Measurements from ENCODE around the gene RAMACL. TPM values are rescaled to one million over a fixed set of nuclear protein-coding genes. Genes with fewer than 3 reads are reported as not detected.
"Not testable (repeated sequence)": the region's sequence is repeated elsewhere in the genome, so short reads cannot be mapped to it uniquely, and the experiment has no call there.

Gene RAMACL
- total RNA-seq, 1 donor from 2014 or later = 1.4 TPM

DNA sequence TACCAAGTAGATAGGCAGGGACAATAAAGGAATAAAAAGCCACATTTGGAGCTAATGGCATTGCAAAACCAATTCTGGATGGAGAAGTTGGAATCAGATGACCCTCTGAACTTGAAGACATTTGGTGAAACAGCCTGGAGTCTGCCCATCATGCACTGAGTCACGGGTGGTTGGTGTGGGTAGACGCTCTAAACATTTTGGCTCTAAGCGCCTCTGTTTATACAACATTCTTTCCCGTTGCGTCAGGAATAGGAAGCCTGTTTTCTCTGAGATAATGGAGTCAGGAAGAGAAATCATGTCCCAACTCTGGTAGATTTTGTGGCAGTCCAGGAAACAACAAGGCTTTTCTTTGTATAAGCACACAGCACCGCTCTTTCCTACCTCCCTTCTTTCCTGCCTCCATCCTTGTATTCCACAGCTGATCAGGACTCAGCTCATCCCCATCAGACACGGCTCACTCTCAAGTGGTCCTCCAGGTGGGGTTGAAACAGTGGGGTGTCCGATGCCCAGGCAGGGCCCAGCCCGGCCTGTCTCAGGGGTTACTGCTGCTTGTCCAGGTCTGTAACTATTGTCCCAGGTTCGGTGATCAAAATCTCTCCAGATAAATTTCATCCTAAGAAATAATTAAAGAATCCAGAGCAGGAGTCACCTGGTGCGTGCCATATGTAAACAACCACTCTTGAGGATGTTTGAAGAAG is 12.1 kb upstream of the RAMACL start:
- DNase-seq (ENCODE audit: low spot score) = no peak
- intact Hi-C loops (cut with DNase I) = no loop called here

DNA sequence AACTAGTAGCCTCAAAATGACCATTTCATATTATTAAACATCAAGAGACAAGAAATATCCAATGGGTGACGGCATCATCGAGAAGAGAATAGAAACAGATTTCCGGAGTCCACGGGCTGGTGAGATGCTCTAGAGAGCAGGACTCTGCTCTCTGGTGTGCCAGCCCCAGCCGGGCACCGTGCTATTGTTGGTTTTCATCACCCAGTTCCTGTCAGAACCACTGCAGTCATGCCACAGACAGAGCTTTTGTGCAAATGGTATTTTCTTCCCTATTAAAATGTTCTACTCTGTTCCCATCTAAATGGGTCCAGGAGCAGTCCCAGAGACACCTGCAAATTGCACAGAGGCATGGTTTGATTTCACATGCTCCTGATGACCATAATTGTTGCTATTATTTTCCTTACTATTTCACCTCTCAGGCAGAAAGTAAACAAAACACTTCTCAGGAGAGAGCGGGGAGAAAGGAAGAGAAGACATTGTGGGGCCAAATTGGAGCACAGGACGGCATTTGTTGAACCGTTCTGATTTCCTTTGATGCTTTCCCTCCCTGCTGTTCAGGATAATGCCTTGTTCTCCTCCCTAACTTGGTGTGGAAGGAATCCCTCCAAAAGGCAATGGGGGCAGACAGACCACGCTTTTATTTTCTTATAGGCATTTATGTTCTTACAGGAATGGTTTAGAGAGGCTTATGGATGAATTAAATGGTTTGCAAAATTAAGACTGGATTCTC is 11.4 kb upstream of the RAMACL start:
- intact Hi-C loops (cut with DNase I) = no loop called here
- DNase-seq (ENCODE audit: low spot score) = no peak

DNA sequence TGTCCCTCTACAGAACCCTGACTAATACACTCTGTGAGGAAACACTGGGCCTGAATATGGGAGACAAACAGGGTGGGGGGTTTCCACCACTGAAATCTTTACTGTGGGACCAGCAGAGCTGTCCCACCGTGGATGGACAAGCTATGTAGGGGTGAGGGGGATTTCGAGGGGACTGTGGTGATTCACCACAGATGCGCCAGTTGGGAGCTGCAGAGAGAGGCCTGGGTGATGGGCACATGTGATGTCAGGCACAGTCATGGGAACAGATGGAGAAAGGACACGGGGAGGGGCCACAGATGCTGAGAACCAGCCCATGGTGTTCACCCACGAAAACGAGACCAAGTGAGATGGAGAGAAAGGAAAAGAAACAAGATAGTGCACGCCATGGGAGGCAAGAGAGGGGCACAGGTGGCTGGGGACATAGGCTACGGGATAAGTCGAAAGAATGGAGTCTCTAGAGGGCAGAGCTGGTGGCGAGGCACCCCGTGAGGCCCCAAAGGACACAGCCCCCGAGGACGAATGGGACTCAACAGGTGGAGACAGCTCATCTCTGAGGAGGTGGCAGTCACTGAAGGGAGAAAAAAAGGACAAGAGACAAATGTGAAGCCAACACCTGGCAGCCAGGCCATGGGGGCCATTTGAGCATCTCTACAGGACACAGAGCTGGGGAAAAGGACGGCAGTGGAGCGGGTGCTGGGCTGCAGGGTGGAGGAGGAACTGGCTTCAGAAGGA is 10.5 kb upstream of the RAMACL start:
- DNase-seq (ENCODE audit: low spot score) = no peak
- intact Hi-C loops (cut with DNase I) = no loop called here

DNA sequence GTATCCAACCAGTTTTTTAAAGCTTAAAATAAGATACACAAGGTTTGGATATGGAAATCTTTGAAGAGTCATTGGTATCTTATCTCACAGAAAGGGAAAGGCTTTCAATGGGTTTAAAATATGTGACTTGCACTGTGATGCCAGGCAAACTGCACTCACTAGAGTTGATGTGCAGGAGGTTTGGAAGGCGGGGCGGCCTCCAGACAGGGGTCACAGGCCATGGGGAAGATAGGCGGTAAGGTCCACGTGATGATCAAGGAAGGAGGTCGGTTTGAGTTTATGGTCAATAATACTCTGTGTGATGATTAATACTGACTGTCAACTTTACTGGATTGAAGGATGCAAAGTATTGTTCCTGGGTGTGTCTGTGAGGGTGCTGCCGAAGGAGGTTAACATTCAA is 9.5 kb upstream of the RAMACL start:
- DNase-seq (ENCODE audit: low spot score) = no peak
- intact Hi-C loops (cut with DNase I) = no loop called here

DNA sequence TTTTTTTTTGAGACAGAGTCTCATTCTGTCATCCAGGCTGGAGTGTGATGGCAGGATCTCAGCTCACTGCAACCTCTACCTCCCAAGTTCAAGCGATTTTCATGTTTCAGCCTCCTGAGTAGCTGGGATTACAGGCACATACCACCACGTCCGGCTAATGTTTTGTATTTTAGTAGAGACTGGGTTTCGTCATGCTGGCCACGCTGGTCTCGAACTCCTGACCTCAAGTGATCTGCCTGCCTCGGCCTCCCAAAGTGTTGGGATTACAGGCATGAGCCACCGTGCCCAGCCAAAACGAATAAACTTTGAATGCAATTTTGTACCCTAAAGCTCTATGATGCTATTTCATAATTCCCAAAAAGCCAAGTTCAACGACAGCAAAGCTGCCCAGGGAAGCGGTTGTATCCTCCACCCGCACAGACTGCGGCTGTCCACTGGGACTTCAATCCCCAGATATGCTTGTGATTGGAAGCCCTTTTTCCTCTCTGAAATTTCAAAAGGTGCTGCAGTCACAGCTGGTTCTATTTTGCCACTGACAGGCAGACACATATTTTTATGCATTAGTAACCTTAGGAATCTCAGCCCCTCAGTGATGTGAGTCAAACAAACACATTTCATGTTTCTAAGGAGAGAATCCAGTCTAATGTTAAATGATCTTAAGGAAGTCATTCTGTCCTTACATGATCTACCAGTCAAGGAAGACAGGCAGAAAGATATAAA is 8.7 kb upstream of the RAMACL start:
- no peak for DNase-seq (ENCODE audit: low spot score)
- intact Hi-C loops (cut with DNase I) = no loop called here

DNA sequence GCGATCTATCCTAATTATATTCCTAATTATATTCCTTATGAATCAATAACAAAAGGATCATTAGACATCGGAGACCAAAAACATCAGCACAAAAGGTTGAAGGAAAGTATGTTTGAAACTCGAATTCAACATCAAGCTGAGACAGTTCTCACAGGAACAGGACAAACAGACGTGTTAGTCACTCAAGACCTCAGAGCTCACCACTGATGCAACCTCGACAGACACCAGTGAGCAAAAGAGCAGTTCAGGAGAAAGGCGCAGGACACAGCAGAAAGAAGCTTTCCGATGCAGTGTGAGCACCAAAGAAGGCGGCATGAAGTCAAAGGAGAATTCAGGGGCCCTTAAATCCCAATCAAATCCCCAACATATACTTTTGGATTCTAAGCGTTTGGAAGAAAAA is 6.3 kb upstream of the RAMACL start:
- intact Hi-C loops (cut with DNase I) = no loop called here
- DNase-seq (ENCODE audit: low spot score) = no peak

DNA sequence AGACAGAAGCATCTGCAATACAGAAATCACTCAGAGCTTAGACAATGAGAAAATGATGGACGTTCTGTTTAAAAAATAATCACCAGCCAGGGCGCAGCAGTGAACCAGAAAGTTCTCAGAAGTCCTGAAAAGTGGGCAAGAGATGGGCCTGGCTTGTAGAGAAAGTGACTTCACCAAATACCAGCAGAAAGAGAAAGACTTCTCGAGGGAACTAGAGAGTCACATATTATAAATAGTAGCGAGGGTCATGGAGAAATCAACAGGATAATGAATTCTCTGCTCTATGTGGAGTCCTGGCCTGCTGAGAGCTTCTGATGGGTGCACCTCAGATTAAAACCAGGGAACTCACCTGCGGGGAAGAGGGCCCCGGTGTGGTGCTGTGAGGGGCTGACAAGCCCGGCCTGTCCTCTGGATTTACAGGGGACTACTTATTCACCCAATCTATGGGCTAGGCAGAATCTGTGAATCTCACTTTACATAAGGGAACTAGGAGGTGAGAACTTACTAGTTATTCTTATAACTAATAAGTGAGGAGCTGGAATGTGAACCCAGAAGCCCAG is 5.6 kb upstream of the RAMACL start:
- DNase-seq (ENCODE audit: low spot score) = no peak
- intact Hi-C loops (cut with DNase I) = no loop called here

DNA sequence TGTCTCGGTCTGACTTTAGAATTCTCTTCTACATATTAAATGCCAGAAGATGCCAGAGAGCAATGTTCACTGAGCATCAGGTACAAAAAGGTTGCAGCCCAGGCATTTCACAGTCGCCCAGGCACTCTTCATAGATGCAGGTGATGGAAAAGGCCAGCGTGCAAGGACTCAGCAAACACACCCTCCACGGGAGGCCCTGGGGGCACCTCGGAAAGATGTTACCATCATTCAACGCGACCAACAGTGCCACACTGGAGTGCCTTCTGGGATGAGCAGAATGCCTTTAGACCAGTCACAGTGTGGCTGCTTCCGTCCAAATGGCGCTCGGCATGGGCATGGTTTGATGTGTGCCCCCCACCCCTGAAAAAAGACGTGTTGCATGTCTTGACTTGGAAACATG is 4.5 kb upstream of the RAMACL start:
- no peak for DNase-seq (ENCODE audit: low spot score)
- intact Hi-C loops (cut with DNase I) = no loop called here

DNA sequence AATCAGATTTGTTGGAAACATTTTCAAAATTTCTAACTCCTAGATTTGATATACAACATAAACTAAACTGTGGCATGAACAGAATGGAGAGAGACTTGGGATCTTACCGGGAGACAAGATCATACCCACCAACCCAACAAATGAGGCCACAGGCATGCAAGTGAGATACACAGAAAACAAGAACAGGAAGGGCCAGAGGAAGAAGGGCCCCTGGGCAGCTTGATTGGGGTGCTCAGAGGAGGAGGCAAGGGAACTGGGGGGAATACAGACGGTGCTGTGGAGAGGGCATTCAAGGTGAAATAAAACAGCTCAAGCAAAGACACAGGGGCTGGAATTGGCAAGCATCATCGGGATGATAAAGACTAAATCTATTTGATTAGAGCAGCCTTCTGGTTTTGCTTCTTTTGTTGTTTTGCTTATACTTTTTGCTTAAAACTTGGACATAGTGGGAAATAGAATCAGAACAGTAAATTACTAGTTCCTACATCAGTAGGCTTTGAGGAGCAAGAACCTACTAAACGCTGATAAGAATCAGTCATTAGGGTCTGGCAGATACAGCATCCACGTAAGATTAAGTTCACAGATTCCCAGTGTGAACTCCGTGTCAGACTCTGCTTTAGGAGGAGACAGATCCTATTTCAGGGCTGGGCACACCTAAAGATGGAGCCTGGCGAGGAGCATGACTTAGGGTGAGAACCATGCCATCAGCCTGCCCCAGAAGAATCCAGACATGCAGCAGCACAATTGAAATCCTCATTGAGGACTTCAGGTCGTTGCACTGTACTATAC is 3.5 kb upstream of the RAMACL start:
- intact Hi-C loops (cut with DNase I) = no loop called here

DNA sequence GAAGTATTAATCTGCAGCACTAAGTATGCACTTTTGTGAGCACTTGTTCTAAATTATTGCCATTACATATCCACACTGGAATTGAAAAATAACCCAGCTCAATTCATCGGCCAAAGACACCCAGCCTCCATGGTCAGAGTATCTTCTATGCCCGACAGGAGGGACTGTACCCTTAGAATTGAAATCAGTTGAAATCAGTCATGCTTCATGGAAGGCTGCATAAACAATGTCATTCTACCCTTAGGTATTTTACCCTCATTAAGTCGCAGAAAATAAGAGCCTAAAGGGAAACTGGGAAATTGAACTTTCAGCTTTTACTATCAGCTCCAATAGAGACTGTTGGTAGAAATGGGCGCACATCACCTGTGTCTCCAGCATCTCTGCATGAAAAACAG is 2.9 kb upstream of the RAMACL start:
- intact Hi-C loops (cut with DNase I) = no loop called here
- no peak for DNase-seq (ENCODE audit: low spot score)

More for the DNA sequence above, 3.5 kb upstream of the RAMACL start:
- no peak for DNase-seq (ENCODE audit: low spot score)

DNA sequence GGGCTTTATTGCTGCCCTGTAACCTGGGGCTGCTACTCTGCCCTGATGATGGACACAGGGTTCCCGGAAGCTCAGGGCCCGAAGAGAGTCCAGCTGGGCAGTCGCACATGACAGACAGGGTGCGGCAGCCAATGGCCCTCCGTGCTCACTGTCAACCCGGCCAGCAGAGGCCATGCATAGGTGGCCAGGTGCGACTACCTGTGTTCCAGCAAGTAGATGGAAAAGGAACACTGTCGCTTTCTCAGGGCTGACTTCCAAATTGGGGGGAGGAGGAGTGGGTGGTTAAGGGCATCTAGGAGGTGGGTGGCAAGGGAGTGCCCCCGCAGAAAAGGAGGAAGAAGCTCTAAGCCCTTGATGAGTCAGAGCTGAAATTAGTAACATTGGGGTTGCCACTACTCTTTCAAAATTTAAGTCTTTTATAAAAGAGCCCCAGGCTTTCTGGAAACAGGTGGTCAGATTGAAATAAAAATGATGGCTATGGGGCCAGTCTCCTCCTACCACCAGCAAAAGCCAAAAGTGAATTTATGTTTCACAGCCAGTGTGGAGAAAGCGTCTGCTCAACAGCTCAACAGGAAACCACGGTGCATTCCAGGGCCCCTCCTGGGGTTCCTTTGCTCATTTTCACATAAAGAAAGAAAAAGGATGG is 2.3 kb upstream of the RAMACL start:
- intact Hi-C loops (cut with DNase I) = no loop called here
- no peak for DNase-seq (ENCODE audit: low spot score)

DNA sequence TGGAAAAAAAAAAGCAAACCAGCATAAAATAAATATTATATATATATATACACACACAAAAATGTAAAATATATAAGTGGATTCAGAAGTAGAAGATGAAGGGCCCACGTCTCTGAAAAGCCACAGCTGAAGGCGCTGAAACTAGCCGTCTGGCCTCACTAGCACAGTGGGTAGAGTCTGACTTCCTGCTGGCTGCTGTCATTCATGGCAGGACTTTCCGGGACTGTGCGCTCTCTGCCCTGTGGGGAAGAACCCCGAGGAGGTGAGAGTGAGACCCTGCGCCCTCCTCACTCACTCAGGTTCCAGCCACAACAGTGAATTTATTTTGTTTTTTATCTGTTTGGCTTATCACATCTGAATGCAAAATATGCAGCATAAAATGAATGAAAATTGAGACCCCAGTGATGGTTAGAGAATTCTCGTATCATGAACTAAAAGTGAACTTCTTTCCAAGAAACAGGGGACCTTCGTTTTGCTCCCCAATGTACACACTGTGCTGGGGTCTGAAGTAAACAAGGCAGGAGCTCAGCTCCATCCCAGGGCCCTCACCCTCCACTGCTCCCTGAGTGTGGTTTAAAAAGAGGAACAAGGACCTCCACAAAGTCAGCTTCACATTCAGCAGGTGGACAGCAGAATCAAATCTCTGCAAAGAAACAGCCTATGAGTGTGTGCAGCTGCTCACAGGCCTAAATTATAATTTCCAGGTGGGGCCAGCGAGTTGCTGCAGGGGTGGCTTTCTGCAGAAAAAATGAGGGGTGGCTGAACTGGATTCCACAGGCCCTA is 1.3 kb upstream of the RAMACL start:
- no peak for DNase-seq (ENCODE audit: low spot score)
- intact Hi-C loops (cut with DNase I) = no loop called here

DNA sequence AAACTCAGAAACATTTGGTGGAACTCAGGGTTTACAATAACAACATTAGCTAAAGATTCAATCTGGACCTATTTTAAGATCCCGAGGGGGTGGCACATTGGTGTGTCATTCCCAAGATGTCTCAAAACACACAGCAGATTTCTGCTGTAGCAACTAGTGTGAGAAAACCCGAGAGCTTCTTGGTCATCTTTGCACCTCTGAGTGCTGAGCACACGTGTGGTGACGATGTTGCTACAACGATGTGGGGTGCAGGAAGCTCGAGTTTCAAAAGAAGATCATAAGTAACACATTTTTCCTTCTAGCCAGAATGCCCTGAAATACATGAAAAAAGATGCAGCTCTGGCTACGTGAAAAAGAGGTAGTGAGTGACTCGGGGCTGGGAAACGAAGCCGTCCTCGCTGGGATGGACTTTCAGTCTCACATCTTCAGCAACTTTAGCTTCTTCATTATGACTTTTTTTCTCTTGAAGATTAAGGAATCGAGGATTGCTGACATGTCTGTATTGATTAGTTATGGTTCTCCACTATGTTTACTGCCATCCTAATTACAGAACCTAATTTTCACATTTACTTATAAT is 1.5 kb downstream of the RAMACL start:
- DNase-seq (ENCODE audit: low spot score) = no peak
- intact Hi-C loops (cut with DNase I) = no loop called here

DNA sequence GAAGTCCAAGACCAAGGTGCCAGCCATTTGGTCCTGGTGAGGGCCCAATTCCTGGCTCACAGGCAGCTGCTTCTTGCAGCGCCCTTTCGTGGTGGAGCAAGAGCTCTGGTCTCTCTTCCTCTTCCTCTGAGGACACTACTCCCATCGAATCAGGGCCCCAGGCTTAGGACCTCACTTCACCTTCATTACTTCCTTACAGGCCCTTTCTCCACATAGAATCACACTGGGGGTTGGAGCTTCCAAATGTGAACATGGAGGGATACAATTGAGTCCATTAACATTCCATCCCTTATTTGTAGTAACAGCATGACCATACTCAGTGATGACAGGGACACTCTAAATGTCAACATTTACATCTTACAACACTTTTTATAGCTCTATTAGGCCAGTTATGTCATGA is 2.3 kb downstream of the RAMACL start:
- intact Hi-C loops (cut with DNase I) = no loop called here
- no peak for DNase-seq (ENCODE audit: low spot score)

DNA sequence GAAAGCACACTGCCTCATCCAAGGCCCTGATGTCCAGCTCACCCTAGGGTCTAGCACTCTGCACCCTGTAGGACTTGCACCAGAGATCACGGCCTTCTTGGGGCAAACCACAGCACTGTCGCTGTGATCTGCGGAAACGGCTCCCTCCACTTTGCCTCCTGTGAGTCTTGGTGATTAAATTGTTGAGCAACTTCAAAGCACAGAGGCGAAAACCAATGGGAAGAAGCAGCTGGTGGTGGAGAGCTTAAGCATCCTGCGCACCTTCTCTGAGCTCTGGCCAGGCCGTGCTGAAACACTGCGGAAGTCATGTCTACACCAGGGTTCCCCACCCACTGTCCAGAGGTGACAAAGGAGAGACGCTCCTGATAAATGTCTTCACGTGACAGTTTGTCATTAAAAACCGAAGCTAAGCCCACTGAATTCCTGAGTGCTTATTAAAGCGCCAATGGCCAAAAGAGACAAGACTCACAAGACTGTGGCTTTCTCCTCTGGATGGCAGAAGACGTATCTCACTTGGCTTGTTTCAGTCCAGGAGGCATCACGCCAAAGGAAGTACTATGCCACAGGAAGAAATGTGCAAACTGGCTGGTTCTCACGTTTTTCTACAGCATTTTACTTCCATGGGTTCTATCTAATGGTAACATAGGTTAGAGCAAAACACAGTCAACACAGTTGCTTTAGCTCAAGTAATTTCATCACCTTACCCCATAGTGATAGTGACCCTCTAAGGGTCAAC is 3.1 kb downstream of the RAMACL start:
- DNase-seq (ENCODE audit: low spot score) = no peak
- intact Hi-C loops (cut with DNase I) = no loop called here

DNA sequence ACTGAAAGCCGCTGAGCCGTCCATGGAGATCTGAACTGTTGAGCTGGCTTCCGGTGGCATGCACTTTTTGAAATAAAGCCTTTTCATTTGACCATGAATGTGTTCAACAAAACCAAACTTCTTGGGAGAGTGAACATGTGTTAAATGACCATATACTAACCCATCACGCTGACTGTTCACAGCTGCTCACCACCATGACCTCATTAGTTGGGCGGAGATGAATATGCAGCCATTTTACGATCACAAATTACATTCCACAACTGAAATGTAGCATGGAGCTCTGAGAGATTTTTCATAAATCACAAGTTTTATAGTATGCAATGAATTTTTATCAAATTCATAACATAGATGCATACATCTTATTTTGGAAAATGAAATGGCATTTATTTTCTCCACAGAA is 4.2 kb downstream of the RAMACL start:
- intact Hi-C loops (cut with DNase I) = no loop called here
- DNase-seq (ENCODE audit: low spot score) = no peak

DNA sequence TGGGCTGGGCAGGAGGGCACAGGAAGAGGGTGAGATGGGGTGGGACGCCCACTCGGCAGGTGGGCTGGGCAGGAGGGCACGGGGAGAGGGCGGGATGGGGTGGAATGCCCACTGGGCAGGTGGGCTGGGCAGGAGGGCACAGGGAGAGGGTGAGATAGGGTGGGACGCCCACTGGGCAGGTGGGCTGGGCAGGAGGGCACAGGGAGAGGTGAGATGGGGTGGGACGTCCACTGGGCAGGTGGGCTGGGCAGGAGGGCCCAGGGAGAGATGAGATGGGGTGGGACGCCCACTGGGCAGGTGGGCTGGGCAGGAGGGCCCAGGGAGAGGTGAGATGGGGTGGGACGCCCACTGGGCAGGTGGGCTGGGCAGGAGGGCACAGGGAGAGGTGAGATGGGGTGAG is 4.7 kb downstream of the RAMACL start:
- DNase-seq (ENCODE audit: low spot score); intact Hi-C loops (cut with DNase I): not testable (repeated sequence)
